GM21515 (cell line): ENCODE results near the gene ENOX1.

Experiments
- ATAC-seq: cut with Tn5 transposase; IDR thresholded peaks from one replicate; pipeline ENCODE4 v1.9.1; 2021; ENCODE audit not compliant: unreplicated experiment

The ENOX1 gene

DNA sequence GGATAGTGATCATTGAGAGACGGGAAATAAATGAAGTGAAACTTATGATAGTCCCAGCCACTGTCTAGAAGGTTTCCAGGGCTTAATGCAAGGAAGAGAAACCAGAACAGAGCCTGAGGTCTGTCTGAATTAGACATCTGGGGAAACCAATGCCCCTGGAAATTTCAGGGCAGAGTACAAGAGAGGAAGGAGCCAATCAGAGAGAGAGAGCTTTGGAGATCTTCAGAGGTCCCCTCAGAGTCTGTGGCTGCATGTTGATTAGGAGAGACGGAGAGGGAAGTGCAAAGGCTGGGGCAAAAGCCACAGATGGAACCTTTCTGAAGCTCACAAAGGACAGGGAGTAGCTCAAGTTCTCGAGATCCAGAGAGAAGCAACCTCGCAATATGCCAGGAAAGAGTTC lies 385.4 kb downstream of the ENOX1 start:
- ATAC-seq, result no peak

DNA sequence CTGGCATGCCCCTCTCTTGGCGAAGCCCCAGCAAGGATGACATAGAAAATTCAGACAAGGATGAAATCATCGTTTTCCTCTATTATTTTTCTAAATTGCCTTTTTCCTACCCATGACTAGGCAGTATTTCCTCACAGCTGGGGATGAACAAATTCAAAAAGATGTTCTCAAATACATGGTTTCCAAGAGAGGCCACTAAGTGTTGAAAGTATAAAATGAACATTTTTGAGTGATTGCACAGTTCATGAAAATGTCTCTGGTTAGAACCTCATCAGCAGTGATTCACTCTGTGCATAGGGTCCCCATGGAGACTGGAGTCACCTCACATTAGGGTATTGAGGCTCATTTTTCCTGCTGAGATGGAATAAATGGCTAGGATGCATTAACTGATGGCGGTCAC lies 389.7 kb downstream of the ENOX1 start:
- no peak for ATAC-seq

DNA sequence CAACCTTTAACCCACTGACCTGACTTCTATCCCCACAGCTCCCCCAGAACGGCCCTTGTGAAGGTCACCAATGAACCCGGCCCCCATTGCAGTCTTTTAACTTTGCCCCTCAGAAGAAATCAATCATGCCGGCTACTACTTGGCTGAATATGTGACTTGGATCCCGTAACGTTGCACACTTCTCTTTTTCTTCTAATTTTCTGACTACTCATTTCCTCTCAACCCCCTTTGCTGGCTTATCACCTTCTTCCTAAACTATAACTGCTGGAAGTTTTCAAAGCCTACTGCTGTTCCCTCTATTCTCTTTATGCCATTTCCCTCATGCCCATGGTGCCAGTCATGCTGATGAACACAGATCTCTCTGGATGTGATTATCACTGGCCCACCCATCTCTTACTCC lies 395.7 kb downstream of the ENOX1 start:
- ATAC-seq, result peak; percentile 9

DNA sequence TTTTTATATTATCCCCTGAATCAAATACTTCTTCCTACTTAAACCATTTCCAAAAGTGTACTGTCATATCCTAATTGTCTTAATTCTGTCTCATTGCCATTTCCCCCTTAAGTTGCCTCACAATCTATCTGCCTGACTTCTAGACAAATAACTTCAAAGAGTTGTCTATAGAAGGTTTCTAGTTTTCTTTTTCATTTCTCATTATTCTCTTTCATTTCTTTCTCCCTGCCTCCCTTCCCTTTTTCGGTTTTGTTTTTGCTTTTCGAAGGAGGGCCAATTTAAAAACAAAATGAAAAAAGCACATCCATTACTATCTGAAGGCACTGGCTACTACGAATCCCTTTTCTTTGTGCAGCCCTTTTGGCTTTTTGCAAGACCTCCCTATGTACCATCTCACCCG lies 396.2 kb downstream of the ENOX1 start:
- peak; percentile 62 for ATAC-seq

DNA sequence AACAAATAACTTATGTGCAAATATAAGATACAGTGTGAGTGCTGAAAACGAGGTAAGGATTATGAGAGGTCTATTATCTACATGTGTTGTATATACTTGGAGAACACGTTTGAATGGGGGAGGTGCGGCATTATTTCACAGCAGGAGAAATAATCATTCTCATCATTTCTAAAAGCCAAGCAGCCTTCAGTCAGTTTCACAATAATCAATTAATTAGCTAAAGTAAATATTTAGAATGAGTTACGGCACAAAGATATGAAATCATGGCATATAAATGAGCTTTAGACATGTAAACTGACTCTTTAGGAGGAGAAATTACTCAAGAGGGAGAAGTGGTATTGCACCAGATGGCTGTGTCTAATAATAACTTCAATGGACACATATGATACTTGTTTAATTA lies 396.8 kb downstream of the ENOX1 start:
- ATAC-seq, result no peak

DNA sequence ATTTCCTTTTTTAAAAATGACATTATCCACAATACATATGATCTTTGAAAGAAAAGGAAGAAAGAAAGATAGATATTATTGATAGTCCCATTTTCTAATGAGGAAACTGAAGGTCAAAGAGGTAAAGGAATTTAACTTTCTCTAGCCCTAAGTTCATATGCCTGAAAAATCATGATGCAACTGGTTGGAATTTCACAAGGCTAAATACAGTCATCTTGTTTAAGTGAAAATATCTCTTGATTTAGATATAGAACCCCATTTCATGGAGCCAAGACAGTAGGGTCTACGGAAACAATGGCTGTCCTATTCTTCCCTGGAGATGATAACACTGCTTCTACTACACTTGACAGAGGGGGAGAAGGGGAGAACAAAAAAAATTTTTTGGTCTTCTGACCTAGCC lies 397.2 kb downstream of the ENOX1 start:
- ATAC-seq, result no peak

DNA sequence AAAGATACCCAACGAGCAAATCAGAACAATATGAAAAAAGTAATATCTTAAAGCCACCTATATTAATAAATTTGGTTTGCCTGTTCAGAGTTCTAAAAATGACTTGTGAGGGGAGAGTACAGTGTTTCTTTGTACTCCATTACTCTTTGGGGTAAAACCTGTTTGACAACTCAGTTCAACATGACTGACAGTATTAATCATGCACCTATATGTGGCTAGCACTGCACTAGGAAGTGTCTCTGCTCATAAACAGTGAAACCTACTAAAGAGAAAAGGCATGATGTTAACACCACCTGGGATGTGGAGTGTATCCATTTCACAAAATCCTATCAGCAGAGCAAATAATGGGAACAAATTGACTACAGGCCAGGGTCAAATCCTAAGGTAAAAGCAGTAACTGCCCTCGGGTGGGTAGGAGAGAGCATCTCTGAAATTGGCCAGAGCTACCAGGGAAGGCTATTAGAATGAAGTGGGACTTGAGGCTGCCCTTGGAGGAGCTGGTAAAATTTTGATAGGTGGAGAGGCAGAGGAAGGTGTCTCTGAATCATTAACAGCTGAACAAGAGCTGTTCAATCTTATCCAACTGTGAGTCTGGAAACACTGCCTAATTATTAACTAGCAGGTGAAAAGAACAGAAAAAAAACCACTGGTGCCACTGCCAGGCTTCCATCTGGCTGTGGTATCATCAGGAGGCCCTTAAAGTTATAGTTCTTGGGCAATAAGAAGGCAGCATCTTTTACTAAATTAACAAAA lies 398.3 kb downstream of the ENOX1 start:
- no peak for ATAC-seq

DNA sequence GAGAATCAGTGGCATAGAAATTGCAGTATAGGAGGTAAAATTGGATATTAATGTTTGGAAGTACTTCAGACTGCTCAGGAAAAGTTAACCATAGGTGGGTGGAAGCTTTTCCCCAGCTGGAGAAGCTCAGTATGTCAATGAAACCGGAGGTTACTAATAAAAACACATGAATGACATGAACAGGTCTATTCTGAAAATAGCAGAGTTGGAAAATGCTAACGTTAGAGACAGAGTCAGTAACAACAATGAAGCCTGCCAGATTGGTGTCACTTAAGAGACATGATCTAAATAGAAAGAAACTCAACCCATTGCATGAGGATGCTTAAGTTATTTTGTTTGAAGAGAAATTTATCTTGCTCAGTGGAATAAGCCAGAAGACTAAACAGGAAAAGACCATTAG lies 398.9 kb downstream of the ENOX1 start:
- no peak for ATAC-seq

DNA sequence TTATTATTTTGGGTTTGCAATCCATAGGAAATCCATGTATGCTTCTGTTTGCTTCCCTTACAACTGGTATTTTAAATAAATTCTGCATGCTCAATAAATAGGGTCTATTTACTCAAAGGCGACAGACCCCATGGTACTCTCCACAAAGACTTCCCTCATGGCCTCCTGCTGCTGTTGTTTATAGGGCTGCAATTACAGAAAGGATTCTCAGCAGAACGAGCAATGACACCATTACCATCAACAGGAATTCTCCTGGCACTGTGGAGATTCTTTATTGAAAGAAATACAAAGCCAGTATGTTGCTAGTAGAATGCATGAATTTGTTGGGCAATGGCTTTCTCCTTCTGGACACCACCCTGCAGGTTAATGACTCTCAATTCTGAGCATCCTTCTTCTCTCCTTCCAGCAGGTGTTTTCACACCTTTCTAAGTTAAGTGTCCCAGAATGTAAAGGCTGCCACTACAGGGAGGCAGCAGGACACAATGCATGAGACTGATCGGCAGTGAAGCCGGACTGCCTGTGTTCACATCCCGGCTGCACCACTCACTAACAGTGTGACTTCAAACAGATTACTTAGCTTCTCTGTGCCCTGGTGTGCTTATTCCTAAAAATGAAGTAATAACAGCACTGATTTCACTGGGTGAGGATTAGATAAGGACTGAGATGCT lies 403.1 kb downstream of the ENOX1 start:
- ATAC-seq, result no peak

DNA sequence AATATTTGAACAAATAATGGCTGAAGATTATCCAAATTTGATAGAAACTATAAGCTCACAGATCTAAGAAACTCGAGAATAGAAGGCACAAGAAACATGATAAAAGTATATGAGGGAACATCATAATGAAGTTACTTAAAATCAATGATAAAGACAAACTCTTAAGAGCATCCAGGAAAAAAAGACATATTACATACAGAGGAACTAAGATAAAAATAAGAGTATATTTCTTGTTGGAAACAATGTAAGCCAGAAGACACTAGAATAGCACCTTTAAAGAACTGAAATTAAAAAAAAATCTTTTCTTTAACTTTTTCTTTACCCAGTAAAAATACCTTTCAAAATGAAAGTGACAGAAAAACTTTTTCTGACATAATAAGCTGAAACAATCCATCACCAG lies 407.0 kb downstream of the ENOX1 start:
- no peak for ATAC-seq

DNA sequence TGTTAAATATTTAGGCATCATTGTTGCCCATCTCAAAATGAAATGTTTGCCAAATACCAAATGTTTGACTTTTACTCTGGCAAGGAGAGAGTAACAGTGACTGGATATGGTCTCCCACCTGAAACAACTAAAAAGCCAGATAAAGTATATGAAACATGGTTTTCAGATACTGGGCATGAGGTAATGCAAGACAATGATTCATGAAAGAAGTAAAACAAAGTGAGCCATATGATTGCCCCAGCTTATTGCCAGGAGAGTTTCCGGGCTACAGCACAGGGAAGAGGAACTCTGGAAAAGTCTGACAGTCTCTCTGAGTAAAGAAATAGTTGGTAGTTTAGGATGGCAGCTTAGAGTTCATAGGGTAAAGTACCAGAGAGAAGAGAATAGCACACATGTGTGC lies 408.8 kb downstream of the ENOX1 start:
- ATAC-seq, result no peak

DNA sequence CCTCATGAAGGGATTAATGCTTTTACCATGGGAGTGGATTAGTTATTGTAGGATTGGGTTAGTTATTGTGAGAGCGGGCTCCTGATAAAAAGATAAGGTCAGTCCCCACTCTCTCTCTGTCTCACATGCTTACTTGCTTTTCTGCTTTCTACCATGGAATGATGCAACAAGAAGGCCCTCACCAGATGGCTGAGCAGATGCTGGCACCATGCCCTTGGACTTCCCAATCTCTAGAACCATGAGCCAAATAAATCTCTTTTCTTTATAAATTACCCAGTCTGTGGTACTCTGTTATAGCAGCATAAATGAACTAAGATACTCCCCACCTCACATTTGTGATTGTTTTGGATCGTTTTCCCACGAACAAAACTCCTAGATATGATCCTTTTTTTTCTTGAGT lies 409.6 kb downstream of the ENOX1 start:
- ATAC-seq, result no peak

DNA sequence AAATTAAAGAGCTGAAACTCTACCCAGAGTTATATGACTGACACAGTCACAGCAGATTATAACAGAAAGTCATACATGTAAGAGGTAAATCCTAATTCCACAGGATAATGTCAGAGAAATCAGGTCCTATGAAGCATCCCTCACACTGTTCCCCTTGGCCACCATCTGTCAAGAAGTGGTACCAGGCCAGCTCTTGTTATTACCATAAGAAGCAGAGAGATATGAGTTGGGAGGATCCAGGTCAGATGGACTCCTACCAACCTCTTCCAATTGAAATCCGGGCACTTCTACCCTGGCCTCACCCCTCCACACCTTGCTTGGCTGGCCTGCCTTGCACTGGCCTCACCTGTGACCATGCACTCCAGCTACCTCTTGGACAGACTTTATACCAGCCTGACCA lies 410.2 kb downstream of the ENOX1 start:
- ATAC-seq, result no peak

DNA sequence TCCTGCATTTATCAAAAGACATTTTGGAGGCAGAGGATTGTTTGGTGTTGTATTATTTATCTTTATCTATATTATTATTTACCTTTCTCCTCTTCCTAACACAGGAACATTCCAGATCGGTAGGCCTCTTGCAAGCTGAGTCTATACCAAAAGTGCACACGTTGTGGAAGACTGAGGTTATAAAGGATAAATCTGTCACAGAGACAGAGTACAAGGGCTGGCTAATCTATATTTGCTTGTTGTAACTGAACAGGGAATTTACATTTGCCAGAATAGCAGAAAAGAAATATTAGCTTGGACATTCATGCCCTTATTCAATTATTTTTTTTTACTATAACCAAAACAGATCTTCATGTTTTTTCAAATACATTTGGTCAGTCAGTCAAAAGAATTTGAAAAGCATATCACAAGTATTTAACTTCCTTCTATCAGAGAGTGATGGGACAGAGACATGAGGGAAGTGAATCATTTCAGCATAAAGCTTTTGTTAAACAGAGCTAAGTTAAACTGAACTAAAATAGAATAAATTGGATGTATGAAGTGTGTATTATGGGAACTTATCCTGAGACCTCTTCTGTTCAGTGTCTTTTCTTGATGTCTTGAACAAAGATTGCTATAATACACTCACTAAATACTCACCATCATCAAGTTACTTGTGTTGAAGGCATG lies 410.8 kb downstream of the ENOX1 start:
- ATAC-seq, result no peak

DNA sequence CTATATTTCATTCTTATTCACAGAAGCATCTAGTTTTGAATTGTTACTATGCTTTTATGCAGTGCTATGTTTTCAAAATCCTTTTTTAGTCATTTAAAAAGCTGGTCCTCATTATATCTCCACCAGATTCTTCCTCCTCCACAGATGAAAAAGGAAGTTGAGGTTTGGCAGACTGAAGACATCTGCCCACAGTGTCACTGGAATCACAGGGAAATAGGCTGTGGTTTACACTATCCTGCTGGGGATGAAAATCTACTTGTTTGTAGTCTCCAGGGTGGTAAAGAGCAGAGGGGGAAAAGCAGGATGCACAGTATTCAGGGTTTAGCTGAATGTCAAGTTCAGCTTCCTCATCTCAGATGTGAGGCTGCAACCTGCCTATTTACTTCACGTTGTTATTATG lies 412.2 kb downstream of the ENOX1 start:
- no peak for ATAC-seq

DNA sequence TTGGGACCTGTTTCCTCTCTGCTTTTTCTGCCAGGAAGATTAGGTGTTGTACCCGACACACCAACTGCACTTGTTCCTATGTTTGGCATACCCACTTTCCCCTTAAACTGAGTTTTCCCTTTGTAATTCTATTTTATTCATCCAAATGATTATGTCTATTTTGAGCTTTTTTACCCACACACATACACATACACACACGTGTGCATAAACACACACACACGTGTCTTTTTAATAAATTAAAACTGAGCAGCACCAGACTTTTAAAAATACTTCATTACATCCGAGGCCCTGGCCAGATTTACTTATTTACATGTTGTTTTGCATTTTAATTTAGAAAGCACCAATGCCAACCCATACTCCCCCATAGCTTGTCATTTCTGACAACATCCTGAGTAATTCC lies 413.4 kb downstream of the ENOX1 start:
- no peak for ATAC-seq

DNA sequence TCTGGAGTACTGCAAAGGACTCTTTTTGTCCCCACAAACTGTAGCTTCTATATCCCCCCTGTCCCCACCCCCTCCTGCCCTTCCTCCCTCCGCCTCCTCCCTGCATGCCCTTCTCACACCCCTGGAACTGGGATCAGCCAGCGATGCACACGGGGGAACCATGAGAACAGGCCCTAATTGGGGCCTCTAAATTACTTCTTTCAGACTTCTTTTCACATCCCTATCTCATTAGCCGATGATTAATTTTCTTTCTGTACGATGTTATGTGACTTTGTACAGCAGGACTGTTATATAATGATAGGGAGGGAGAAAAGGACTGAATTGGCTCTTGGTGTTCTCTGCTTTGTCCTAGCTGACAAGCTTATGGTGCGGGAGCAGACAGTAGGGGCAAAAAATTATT lies 415.9 kb downstream of the ENOX1 start:
- ATAC-seq, result no peak

DNA sequence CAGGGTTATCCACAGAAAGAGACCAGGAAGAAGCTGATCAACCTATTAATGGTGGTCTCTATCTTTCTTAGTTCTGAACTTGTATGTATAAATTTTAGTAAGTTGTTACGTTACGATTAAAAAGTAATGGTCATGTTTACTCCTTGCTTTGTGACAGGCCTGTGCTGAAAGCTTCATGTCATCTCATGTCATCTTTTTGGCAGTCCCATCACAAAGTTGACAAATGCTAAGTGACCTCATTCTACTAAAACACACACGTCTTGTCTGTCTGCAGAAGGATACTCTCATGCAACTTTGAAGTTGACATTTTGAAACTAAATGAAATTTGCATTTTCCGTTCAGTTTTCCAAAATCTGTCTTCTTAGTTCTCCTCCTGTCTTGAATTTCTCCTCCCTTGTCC lies 417.5 kb downstream of the ENOX1 start:
- ATAC-seq, result no peak

DNA sequence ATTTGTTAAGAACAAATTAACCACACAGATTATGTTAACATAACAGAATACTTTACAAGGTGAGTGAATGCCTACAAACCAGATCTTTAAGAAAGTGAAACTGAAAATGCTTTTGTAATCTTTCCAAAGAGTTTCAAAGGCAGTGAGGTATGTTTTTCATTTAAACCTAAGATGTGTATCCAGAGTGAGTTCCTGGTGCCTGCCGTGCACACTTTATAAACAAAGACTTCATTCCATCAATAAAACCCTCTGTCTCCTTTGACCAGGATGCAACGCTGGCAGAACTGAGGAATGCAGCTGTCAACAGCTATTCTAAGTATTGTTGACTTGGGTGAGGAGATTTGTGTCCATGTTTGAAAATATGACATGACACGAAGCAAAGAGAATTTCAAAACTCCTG lies 418.8 kb downstream of the ENOX1 start:
- ATAC-seq, result peak; percentile 51

DNA sequence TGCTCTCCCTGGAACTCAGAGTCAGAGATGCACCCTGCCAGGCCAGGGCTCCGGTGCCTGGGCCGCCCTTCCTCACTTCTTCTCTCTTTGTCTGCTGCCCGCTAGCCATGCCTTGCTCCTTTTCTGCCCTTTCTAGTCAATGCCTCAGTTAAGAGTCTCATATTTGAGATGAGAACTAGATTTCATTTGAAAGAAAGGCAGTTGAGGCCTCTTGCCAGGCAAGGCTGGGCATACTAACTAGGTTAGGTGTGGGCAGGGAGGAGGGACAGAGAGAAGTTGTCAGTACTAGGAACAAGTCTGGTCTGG lies 421.8 kb downstream of the ENOX1 start:
- no peak for ATAC-seq

DNA sequence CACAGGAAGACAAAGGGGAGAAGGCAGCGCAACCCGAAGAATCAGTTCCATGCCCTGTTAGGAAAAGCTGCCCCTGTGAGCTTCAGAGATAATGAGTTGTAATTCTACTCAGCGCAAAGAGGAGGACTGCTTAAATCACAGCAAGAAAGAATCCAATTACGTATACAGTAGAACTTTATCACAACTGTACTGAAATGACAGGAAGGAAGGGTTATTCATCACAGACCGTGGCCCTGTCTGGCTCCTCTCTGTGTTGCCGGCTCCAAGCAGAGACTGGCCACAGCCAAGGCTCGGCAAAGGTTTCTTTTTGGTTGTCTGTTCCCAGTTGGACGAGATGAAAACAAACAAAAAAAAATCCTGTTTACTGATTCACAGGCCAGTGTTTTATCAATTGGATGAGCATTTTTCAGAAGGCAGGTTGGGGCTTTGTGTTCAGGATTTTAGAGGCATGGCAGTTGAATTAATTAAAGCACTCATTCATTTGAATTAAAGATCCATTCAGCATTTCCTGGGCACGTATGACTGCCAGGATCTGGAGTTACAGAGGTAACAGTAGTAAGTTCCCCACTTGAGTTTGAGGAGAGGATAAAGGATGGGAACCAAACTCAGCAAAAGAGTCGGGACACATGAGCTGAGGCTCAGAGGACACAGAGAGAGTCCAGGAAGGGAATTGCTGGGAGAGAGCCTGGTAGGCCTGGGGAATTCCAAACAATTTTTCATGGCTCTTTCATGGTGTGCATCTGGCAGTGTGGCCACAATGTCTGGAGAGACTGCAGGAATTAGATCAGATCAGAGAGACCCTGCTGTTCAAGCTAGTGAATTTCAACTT lies 422.3 kb downstream of the ENOX1 start:
- no peak for ATAC-seq
